GM18517 (cell line): ENCODE data around the gene LACRT.
"Not testable (repeated sequence)": the region's sequence is repeated elsewhere in the genome, so short reads cannot be mapped to it uniquely, and the experiment has no call there.

Experiments
- ATAC-seq: cut with Tn5 transposase; IDR thresholded peaks from one replicate; pipeline ENCODE4 v1.9.1; 2021; ENCODE audit warnings: mild to moderate bottlenecking, moderate library complexity; ENCODE audit not compliant: unreplicated experiment

LACRT gene, protein sequence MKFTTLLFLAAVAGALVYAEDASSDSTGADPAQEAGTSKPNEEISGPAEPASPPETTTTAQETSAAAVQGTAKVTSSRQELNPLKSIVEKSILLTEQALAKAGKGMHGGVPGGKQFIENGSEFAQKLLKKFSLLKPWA

GRCh38 chr12:54634795-54635194 is at the start of gene LACRT:
LACRT (minus strand) TSS chr12:54634895; CDS start chr12:54634841, 54 bp downstream.
- ATAC-seq = no peak

DNA sequence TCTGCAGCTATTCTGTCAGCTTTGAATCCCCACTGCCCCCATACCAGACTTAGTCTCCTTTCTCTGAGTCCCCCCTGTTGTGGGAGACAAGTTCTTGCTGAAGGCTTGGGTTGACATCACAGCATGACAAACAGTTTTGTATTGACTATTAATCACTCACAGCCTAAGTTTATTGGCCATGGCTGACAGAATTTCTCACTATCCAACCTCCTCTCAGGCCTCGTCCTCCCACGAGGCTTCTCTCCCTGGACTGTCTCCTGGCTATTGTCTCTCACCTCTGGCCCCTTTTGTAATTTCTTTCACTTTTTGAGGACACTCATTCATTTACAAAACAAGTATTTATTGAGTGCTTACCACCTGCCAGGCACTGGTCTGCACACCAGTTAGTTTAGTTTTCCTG is 48.7 kb upstream of the LACRT start:
- no peak for ATAC-seq

GRCh38 chr12:54682674-54683073 is 48.0 kb upstream of the LACRT start:
- ATAC-seq = no peak

- peak; percentile 66 for ATAC-seq
Observed at GRCh38 chr12:54680374-54680773, 45.7 kb upstream of the LACRT start.

- ATAC-seq = no peak
Observed at GRCh38 chr12:54678131-54678530, 43.4 kb upstream of the LACRT start.

DNA sequence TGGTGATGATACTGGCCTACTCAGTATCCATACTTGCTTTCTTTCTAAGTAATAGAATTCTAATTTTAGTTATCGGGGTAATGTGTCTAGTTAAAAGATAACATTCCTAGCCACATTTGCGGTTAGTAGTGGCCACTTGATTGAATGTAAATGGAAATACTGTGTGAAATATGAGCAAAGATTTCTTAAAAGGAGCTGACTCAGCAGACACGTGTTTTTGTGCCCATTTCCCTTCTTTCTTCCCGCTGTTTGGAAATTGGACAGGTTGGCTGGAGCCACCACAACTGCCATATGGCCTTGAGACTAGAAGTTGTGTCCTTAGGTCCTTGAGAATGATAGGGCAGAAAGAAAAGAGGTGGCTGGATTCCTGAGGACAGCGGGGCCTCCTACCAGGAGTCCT is 33.2 kb upstream of the LACRT start:
- ATAC-seq = no peak

GRCh38 chr12:54666008-54666407 is 31.3 kb upstream of the LACRT start:
- no peak for ATAC-seq

DNA sequence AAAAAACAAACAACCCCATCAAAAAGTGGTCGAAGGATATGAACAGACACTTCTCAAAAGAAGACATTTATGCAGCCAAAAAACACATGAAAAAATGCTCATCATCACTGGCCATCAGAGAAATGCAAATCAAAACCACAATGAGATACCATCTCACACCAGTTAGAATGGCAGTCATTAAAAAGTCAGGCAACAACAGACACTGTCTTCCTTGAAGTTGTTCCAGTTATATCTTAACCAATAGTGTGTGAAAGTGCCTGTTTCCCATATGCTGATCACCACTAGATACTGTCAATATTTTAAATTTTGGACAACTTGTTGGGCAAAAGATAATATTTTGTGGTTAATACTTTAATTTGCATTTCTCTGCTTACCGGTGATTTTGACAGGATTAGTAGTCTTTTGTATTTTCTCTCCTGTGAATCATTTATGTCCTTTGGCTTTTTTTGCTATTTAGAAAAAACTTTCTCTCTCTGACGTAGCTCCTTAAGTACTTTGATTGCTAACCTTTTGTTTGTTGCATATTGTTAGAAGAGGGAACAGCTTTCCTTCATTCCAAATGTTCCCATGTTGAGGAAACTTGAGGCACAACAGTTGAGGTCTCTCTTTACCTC is 30.4 kb upstream of the LACRT start:
- not testable (repeated sequence) for ATAC-seq

DNA sequence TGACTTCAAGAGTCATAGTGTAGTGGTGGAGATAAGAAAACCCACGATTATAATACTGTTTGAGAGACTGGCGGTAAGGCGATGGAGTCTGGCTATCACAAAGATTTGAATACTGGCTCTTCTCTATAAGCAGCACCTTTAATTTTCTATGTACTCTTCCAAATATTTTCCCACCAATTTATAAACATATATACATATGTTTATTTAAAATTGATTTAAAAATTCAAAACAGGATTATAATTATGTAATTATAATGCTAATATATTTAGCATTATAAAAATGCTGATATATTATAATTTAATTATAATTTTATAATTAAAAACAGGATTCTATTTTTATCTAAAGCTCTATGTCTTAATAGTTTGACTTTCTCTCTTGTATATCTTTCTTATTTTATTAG is 28.9 kb upstream of the LACRT start:
- ATAC-seq = no peak

GRCh38 chr12:54662026-54662425 is 27.3 kb upstream of the LACRT start:
- no peak for ATAC-seq

DNA sequence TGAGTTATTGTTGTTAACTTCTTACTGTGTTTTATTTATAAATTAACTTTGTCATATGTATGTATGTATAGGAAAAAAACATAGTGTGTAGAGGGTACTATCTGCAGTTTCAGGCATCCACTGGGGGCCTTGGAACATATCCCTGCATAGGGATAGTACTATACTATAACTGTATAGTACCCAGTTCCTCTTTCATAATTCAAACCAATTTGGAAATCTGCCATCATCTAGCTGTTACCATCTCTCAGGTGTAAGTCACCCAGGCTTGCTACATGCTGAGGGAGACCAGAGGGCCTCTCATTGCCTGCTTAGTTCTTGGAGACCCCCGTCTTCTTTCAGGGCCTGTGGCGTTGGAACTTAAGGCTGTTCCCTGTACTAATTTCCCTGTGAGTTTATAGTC is 26.4 kb upstream of the LACRT start:
- no peak for ATAC-seq

GRCh38 chr12:54660320-54660962 is 25.7 kb upstream of the LACRT start:
- ATAC-seq = no peak

DNA sequence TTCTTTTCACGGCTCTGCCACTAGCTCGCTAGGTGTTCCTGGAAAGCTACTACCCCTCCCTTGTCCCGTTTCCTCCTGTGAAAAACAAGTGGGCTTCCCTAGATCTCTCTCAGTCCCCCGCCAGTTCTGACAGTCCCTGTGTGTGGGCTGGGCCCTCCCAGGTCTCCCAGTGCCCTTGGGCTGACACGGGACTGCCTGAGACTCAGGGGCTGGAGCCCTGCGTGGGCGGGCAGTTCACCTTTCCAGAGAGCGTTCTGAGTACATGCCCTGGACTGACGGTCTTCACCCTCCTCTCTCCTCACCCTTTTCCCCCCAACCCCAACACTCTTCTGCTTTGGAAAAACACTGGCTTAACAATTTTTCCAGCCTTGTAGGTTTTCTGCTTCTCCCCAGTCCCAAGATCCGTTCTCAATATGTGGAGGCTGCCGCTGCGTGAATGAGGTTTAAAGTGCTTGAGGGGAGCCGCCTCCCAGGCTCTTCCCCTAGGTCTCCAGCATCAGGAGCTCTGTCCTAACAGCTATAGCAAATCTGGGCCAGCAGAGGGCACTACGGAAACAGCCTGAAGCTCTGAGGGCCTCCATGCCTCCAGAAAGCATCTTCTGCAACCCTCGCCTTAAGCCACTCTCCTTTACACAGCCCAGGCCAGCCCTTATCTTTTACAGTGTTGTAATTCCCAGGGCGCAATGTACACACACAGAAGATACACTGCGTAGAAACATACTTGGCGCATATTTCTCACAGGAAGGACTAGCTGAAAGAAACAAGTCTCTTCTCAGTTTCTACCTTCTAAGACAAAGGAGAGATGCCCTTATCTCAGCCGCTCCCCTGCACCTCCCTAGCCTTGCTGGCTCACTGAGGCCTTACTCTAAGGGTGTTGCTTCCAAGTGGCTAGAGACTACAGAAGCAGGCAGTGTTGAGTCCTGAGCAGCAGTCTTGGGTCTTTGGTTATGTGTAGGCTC is 23.9 kb upstream of the LACRT start:
- ATAC-seq = peak; percentile 69

- no peak for ATAC-seq
Observed at GRCh38 chr12:54657105-54657607, 22.5 kb upstream of the LACRT start.

GRCh38 chr12:54654926-54655325 is 20.2 kb upstream of the LACRT start:
- ATAC-seq = no peak

DNA sequence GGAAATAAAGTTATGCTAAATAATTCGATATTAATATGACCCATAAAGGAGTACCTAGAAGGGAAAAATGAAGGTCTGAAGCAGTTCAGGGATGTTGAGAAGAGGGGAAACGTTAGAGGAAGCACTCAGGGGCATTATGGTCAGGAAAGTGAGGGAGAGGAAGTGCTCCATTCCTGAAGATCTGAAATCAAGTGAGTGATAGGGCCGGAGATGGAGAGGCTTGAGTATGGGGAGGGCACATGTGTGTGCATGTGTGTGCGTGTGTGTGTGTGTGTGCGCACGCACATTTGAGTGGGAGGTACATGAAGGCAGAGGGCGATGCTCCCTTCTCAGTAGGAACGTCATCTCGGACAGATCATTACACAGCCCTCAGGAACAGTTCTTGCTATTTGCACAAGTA is 18.3 kb upstream of the LACRT start:
- no peak for ATAC-seq

DNA sequence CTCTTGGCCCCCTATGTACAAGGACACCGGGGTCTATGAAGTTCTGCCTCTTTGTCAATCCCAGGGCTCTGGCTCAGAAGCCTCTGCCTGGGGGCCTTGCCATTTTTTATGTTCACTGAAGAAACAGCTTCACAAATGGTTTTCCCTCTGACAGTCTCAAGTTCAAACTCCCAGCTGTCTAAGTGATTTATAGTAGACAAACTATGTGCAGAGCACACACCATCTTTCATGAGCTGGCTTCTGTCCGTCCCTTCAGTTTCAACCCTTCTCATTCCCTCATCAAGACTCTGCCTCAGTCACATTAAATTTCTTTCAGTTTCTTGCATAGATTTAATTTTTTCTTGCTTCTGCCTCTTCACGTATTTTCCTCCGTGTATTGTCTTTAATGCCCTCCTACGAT is 16.2 kb upstream of the LACRT start:
- no peak for ATAC-seq

- no peak for ATAC-seq
Observed at GRCh38 chr12:54650409-54650808, 15.7 kb upstream of the LACRT start.

DNA sequence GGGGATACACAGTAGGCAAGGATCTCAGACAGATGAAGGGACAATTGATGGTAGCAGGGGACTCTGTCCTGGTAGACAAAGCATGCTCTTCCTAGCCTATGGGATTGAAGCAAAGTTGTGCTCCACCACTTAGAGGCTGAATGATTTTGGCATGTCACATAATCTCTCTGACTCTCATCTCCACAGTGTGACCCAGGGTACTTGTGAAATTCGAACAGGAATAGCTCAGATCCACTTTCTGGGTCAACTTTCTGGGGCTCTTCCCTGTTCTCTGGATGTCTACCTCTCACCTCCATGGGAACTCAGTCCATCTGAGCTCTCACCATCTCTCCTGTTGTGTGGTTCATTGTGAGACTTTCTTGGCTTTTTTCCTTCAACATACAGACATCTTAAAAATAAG is 15.1 kb upstream of the LACRT start:
- no peak for ATAC-seq

DNA sequence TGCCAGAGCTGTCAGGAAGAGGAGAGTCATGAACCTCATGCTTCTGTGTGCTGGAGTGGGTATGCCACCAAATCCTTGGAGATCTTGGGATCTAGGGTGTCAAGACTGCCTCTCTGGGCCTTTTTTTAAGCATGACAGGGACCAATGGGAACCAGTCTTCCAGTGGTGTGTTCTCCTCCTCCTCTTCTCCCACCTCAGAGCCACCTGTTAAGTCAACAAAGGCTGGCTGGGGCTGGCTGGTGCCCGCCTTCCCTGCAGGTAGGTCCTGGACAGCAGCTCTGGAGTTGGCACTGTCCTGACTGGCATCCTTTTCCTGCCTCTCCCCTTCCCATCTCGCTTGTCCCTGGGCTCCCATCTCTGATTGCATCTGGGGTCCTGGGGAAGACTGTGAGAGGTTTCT is 13.6 kb upstream of the LACRT start, which contains the start of gene DCD:
TSS of gene DCD (minus strand) at position 101 of the 400 bp plus-strand sequence. CDS start at position 39, 62 bp downstream.
- ATAC-seq = no peak

DNA sequence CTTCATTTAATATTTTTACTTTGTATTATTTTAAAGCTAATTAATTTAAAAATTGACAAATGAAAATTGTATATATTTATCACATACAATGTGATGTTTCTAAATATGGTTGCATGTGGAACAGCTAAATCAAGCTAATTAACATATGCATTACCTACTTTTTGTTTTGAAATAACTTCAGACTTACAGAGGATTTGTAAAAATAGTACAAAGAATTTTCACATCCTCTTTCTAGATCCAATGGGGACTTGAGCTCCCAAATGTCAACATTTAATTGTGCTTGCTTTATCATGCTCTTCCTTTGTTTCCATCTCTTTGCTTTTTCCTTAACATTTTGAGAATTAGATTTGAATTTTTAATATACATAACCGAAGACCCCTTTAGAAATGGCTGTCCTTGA is 6.9 kb upstream of the LACRT start:
- no peak for ATAC-seq
